CD4-positive, alpha-beta T cell (primary cell): ENCODE results near the gene PTPRD. TPM values are rescaled to one million over a fixed set of nuclear protein-coding genes. Genes with fewer than 3 reads are reported as not detected.

Source experiments
- ATAC-seq: fragments of 200-7000 bp; cut with Tn5 transposase; one replicate; pipeline ENCODE4 v1.10.0; 2022; ENCODE audit warnings: mild to moderate bottlenecking; ENCODE audit not compliant: poor library complexity
- CTCF ChIA-PET: fragments of 350-600 bp; sonication (Branson Sonifier 250); formaldehyde crosslinking; loops from one replicate; lab custom pipeline; 2021; ENCODE audit warnings: antibody characterized with exemption, inconsistent platforms; lab: Charles Lee
- POLR2A ChIA-PET: fragments of 350-600 bp; sonication (Branson Sonifier 250); formaldehyde crosslinking; loops from one replicate; lab custom pipeline; 2021; ENCODE audit warnings: antibody characterized with exemption, inconsistent platforms; lab: Charles Lee
- DNase-seq, 14 experiments: peaks; one replicate each; pipeline ENCODE4 v3.0.0-alpha.2; 2013 to 2020; ENCODE audit warnings: mixed read lengths in 2 of 14
- H3K27ac ChIP-seq, 2 donors: one replicate each; pipeline versions ENCODE4 v1.5.1 to v1.7.0; 2013; ENCODE audit warnings: low read length in 2 of 2, low read depth in 1 of 2, mild to moderate bottlenecking in 1 of 2
- H3K27me3 ChIP-seq, 2 experiments: 1 replicate in 1 of 2; 2 replicates in 1 of 2; pipeline versions ENCODE4 v1.6.1 to v1.7.0; 2013; ENCODE audit warnings: low read length in 2 of 2, control low read depth in 1 of 2, mild to moderate bottlenecking in 1 of 2, moderate library complexity in 1 of 2; ENCODE audit not compliant: insufficient read depth in 2 of 2, control insufficient read depth in 1 of 2
- H3K36me3 ChIP-seq: one replicate; pipeline ENCODE4 v1.6.1; 2013; ENCODE audit warnings: low read length, control low read depth; ENCODE audit not compliant: insufficient read depth
- H3K4me1 ChIP-seq: one replicate; pipeline ENCODE4 v1.6.1; 2013; ENCODE audit warnings: low read length, control low read depth; ENCODE audit not compliant: insufficient read depth
- H3K4me3 ChIP-seq: one replicate; pipeline ENCODE4 v1.5.1; 2013; ENCODE audit warnings: mild to moderate bottlenecking, low read length, moderate library complexity
- H3K9me3 ChIP-seq, 2 experiments: 1 replicate in 1 of 2; 2 replicates in 1 of 2; pipeline versions ENCODE4 v1.6.1 to v1.7.0; 2013; ENCODE audit warnings: low read length in 2 of 2, mild to moderate bottlenecking in 2 of 2, control low read depth in 1 of 2, moderate library complexity in 1 of 2; ENCODE audit not compliant: control insufficient read depth in 1 of 2, insufficient read depth in 1 of 2
- H3K27ac Mint-ChIP-seq: one replicate; pipeline ENCODE4 v1.8.0; 2020; ENCODE audit warnings: mixed read lengths
- H3K27me3 Mint-ChIP-seq: one replicate; pipeline ENCODE4 v1.8.0; 2021; ENCODE audit warnings: mixed read lengths
- H3K36me3 Mint-ChIP-seq: one replicate; pipeline ENCODE4 v1.8.0; 2021; ENCODE audit warnings: low read depth, mixed read lengths
- H3K4me1 Mint-ChIP-seq: one replicate; pipeline ENCODE4 v1.8.0; 2021; ENCODE audit warnings: low read depth, mixed read lengths
- H3K4me3 Mint-ChIP-seq: one replicate; pipeline ENCODE4 v1.8.0; 2020; ENCODE audit warnings: mild to moderate bottlenecking, mixed read lengths
- H3K9me3 Mint-ChIP-seq: one replicate; pipeline ENCODE4 v1.8.0; 2020; ENCODE audit warnings: mixed read lengths
- CTCF ChIP-seq: fragments of 200-600 bp; IDR thresholded peaks from one replicate; pipeline ENCODE4 v1.8.0; 2022; ENCODE audit warnings: antibody characterized with exemption, mild to moderate bottlenecking
- intact Hi-C, 2 experiments: fragments of 100-400 bp; cut with DNase I in 1 of 2; cut with micrococcal nuclease in 1 of 2; formaldehyde crosslinking; loops; one replicate each; pipeline versions ENCODE4 v1.15.1 to v1.9.0; 2023 to 2025; cut with DNase I, micrococcal nuclease
- total RNA-seq, 174 experiments: library from RNA in 2 of 174; stranded (reverse) in 2 of 174; gene quantifications; one replicate each; pipeline ENCODE4 v1.2.3 and lab custom pipeline; 2021 to 2026

The PTPRD gene
- total RNA-seq, 2 experiments from 2014 or later, result not detected

DNA sequence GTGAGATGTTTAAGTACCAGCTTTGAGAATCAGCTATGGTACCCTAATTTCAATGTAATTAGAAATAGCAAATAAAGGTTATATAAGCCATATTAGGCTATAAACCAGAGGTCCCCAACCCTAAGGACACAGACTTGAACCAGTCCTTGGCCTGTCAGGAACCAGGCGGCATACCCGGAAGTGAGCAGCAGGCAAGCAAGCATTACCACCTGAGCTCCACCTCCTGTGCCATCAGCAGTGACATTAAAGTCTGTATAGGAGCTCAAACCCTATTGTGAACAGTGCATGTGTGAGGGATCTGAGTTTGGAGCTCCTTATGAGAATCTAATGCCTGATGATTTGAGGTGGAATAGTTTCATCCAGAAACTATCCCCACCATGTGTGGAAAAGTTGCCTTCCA lies 1009.5 kb downstream of the PTPRD start:
- POLR2A ChIA-PET, result no interaction called here
- DNase-seq (no peak), ATAC-seq (no peak)
- Histone ChIP-seq H3K27me3 (no peaks in the 10 kb centered on the region), H3K4me3 (no peak overlapping the region), H3K4me1 (no peaks in the 10 kb centered on the region), H3K36me3 (no peaks in the 10 kb centered on the region), H3K9me3 (no peaks in the 10 kb centered on the region), H3K27ac (no peak overlapping the region)
- Mint-ChIP-seq H3K4me3 (no peak overlapping the region), H3K36me3 (no peaks in the 10 kb centered on the region), H3K27ac (no peak overlapping the region), H3K27me3 (no peaks in the 10 kb centered on the region), H3K4me1 (no peaks in the 10 kb centered on the region), H3K9me3 (no peaks in the 10 kb centered on the region)
- intact Hi-C loops, result no loop called here
- CTCF ChIA-PET, result no interaction called here
- no peak for TF ChIP-seq CTCF

GRCh38 chr9:9598723-9599122 lies 1014.1 kb downstream of the PTPRD start:
- intact Hi-C loops, result no loop called here
- no peak for DNase-seq
- TF ChIP-seq CTCF, result no peak

DNA sequence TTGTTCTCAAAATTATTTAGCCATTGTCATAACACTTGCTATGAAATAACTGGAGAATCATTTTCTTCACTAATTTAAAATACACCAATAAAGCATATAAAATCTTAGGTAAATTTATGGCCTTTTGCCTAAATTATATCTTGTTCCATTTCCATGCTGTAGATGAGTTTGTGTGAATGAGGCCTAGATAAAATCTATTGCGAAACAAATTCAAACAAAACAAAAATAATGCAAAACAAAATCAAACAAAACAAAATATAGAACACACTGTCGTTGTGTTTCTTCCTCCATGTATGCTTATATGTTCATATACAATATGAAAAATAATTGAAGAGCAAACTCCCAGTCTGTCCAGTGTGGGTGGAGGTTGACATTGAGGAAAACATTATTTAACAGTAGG lies 1020.7 kb downstream of the PTPRD start:
- Histone ChIP-seq H3K36me3 (no peaks in the 10 kb centered on the region), H3K4me3 (no peak overlapping the region), H3K9me3 (no peaks in the 10 kb centered on the region), H3K4me1 (no peaks in the 10 kb centered on the region), H3K27me3 (no peaks in the 10 kb centered on the region), H3K27ac (no peak overlapping the region)
- ChIA-PET POLR2A (no interaction called here), CTCF (no interaction called here)
- H3K36me3 Mint-ChIP-seq, result no peaks in the 10 kb centered on the region
- H3K4me1 Mint-ChIP-seq, result no peaks in the 10 kb centered on the region
- H3K27me3 Mint-ChIP-seq, result no peaks in the 10 kb centered on the region
- ATAC-seq, result no peak
- intact Hi-C loops, result no loop called here
- H3K9me3 Mint-ChIP-seq, result peaks cover 2% of the 10 kb centered on the region
- no peak overlapping the region for H3K4me3 Mint-ChIP-seq
- no peak for DNase-seq
- TF ChIP-seq CTCF, result no peak
- H3K27ac Mint-ChIP-seq, result no peak overlapping the region

More at GRCh38 chr9:9598723-9599122, 1014.1 kb downstream of the PTPRD start:
- Histone ChIP-seq H3K36me3 (no peaks in the 10 kb centered on the region), H3K4me1 (no peaks in the 10 kb centered on the region), H3K27ac (no peak overlapping the region), H3K9me3 (no peaks in the 10 kb centered on the region), H3K4me3 (no peak overlapping the region), H3K27me3 (no peaks in the 10 kb centered on the region)
- Mint-ChIP-seq H3K27me3 (no peaks in the 10 kb centered on the region), H3K36me3 (no peaks in the 10 kb centered on the region), H3K4me1 (no peaks in the 10 kb centered on the region), H3K27ac (no peak overlapping the region), H3K4me3 (no peak overlapping the region), H3K9me3 (no peaks in the 10 kb centered on the region)
- ChIA-PET CTCF (no interaction called here), POLR2A (no interaction called here)
- no peak for ATAC-seq
